Measurements from ENCODE around the gene ZSCAN26.
"Not testable (repeated sequence)": the region's sequence is repeated elsewhere in the genome, so short reads cannot be mapped to it uniquely, and the experiment has no call there.

ZSCAN26 gene

DNA sequence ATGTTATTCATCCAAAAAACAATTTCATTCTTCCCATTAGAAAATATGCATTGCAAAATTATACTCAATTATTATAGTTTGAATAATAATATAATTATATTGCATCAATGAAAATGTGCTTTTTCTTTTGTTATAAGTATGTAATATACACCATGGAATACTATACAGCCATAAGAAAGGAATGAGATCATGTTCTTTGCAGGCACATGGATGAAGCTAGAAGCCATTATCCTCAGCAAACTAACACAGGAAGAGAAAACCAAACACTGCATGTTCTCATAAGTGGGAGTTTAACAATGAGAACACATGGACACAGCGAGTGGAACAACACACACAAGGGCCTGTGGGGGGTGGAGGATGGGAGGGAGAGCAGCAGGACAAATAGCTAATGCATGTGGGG is 9.9 kb upstream of the ZSCAN26 start:
- DNase-seq (ENCODE audit: low spot score): no peak

- DNase-seq (ENCODE audit: low spot score): peak; percentile 33
Measured at GRCh38 chr6:28258877-28259777, 7.8 kb upstream of the ZSCAN26 start, which contains the start of gene NKAPL. Gene NKAPL (plus strand): TSS chr6:28259297. CDS start chr6:28259372, 75 bp downstream.

DNA sequence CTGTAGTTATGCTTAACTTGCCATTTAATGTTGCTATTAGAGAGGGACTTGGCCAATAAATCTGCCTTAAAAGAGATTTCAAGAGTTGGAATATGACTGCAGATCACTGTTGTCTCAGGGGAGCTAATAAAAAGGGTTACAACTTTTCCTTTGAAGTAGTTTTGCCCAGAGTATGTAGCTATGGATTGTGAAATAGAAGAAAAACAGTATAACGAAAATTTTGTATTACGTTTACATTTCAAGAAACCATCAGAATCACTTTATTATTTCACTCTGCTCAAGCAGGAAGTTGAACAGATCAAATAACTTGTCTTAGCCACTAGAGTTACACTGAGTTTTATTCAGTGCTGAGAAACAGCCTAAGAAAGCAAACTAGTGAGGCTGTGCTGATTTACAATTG is 3.0 kb upstream of the ZSCAN26 start:
- no peak for DNase-seq (ENCODE audit: low spot score)

DNA sequence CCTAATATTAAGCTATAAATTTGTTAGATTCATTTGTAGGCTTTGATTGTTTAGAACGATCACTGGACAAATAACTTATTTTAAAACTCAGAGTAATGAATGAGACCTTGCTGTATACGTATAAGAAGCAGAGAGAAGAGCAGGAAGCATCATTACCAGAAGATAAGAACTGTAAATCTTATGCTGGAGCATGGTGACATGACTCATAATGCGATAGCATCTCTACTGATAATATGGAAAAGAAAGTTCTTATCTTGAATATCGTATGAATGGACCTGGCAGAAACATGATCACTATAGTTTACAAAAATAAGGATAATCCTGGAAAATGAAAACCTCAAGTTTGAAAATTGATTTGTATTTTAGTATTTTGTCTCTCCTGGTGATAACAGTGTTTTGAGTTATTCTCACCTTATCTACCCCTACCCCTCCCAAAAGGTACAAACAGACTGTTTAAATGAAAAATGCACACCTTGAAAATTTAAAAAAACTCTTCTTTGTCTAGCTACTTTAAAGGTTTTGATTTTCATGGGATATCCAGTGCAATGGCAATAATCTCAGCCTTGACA is 2.0 kb upstream of the ZSCAN26 start:
- no peak for DNase-seq (ENCODE audit: low spot score)

DNA sequence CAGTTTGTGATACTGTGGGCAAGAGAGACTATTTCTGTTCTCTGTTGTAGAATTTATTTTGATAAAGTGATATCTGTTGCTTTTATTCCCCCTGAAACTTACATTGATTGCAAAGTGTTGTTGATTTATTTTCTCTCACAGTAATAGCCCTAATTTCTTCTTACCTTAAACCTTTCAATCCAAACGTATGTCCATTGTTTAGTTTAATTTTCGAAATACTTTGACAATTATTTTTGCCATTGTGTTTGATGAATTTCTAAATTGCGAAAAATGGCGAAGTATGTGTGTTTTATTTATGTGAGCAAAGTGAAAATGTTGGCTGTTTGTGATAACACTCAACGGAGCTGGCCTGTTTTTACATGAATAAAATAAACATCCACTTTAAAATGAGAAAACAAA is 381 bp upstream of the ZSCAN26 start:
- no peak for DNase-seq (ENCODE audit: low spot score)

- DNase-seq (ENCODE audit: low spot score): no peak
Measured at GRCh38 chr6:28267695-28268059, 734 bp downstream of the ZSCAN26 start.

GRCh38 chr6:28269492-28269891 is 2.5 kb downstream of the ZSCAN26 start:
- DNase-seq (ENCODE audit: low spot score): peak; percentile 93

DNA sequence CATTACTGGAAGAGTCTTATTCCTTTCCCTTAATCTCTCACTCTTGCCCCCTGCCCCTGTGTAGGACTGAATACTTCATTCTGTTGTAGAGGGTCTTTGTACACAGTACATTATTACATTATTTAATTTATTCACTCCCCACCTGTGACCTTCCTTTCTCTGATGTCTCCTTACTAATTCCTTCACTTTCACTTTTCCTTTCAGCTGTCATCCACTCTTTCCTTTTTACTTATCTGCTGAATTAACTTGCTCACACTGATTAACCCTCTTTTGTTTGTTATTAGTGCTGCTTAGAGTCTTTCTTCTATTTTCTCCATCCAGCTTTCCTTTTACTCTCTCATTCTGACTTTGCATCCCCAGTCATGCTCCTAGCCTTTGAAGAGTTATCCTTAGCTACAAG is 7.9 kb downstream of the ZSCAN26 start:
- DNase-seq (ENCODE audit: low spot score): no peak

DNA sequence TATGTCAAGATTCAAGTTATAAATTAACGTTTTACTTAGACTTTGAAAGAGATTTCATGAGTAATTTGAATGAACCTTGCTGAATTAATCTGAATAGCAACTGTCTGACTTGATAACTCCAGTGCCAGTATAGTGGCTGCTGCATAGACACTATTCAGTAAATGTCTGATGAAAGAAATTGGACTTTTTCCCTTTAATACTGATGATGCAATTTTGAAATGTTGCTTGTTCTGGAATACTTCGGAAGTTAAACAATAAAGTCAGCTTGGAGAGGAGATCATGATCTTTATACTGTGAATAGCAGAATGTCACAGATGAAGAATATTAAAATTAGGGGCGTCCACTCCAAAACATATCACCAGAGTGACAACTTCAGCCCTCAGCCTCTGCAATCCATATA is 10.8 kb downstream of the ZSCAN26 start:
- no peak for DNase-seq (ENCODE audit: low spot score)

DNA sequence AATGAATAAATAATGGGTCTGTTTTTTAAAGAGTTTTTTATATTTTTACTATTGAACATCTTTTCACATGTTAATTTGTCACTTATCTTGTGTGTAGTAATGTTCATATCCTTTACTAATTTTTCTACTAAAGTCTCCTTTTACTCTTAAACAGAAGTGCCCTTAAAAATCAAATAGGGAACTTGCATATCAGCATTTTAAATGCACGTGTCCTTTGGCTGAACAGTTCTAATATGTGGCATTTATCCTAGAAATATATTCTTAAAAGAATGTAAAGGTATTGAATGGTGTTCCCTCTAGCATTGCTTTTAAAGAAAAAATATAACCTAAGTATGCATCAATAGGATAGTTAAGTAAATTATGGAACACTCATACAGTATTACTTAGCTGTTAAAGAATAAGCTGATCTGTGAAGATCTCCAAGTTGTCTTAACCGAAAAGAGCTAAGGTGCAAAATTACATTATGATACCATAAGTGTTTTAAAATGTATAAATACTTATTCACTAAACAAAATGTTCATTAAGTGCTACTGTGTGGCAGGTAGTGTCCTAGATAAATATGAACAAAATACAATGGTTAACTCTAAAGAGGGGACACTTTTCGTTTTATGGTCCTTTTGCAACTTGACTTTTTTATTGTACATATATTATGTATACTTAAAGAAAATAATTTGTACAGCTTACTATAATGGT is 13.8 kb downstream of the ZSCAN26 start:
- no peak for DNase-seq (ENCODE audit: low spot score)

DNA sequence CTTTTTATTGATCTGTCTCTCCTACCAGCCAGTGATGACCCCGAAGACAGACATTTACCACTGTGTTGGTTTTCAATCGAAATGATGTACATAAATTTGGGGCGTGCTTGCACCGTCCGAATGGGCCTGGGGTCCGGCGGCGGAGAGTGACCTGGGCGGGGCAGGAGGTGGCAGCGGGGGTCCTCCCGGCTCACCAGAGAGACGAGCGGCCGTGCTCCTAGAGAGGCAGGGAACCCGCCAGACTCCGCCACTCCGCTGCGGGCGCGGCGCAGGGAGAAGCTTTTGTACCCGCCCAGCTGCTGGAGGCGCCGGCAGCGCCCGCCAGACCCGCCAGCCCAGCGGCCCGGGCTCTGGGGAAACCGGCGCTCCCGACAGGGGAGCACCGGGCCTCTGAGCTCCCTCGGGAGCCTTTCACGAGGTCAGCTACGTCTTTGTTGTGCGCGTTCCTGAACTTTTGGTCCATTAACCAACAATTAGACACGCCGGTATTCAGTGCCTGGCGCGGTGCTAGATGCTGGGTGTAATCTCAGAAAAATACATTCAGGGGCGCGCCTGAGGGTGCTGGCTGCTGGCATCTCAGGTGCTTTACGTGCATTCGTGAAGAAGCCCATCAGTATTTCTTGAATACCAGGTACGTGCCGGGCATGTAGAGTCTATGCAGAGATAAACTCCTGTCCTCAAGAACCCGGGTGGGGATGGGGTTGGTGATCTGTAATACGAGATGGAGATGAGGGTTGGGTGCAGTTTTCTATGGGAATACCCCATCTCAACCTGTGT is 14.5 kb downstream of the ZSCAN26 start, which contains the start of gene PGBD1:
Gene PGBD1, plus strand, starts transcription at position 285 of the 777 bp plus-strand sequence. CDS start 2,242 bp downstream, outside the sequence.
- DNase-seq (ENCODE audit: low spot score): peak; percentile 69

DNA sequence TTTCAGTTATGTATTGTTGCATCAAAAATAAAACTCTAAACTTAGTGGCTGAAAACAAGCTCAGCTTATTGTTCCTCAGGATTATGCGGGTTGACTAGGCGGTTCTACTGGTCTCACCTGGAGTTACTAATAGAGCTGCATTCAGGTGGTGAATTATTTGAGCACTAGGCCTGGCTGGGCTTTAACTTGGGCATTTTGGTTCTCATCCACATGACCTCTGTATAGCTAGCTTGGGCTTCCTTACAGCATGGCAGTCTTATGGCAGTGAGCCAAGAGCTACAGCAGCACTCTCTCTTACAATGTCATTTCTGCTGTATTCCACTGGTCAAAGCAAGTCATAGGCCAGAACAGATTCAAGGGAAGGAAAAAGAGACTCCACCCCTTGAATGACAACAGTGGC is 16.0 kb downstream of the ZSCAN26 start:
- no peak for DNase-seq (ENCODE audit: low spot score)

DNA sequence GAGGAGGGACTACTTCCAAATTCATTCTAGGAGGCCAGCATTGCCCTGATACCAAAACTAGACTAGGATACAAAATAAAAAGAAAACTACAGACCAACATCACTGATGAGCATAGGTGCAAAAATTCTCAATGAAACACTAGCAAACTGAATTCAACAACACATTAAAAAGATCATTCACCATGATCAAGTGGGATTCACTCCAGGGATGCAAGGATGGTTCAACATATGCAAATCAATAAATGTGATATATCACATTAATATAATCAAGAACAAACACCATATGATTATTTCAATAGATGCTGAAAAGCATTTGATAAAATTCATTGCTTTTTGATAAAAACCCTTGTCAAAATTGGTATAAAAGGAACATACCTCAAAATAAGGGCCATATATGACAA is 24.6 kb downstream of the ZSCAN26 start:
- DNase-seq (ENCODE audit: low spot score): no peak

GRCh38 chr6:28295326-28295725 is 28.4 kb downstream of the ZSCAN26 start:
- no peak for DNase-seq (ENCODE audit: low spot score)

- DNase-seq (ENCODE audit: low spot score): no peak
Measured at GRCh38 chr6:28296520-28297060, 29.6 kb downstream of the ZSCAN26 start.

DNA sequence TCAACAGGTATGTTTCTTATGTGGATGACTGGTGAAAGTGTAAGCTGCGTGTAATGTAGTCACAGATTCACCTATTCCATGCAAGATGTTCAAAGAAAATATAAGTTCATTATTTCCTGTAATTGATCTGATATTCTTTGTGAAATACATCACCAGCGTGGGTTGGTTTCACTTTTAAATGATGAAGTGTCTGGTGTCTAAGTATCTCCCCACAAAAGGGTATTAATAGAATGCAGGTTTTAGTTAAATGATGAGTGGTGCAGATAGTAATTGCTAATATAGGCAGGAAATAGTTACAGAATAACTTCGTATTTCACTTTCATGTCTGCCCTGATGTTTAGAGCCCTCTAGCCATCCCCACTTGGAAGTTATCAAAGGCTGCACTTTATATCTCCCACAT is 36.6 kb downstream of the ZSCAN26 start:
- DNase-seq (ENCODE audit: low spot score): no peak

DNA sequence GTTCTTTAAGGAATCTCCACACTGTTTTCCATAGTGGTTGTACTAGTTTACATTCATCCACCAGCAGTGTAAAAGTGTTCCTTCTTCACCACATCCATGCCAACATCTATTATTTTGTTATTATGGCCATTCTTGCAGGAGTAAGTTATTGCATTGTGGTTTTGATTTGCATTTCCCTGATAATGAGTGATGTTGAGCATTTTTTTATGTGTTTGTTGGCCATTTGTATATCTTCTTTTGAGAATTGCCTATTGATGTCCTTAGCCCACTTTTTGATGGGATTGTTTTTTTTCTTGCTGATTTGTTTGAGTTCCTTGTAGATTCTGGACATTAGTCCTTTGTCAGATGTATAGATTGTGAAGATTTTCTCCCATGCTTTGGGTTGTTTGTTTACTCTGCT is 39.4 kb downstream of the ZSCAN26 start:
- not testable (repeated sequence) for DNase-seq (ENCODE audit: low spot score)

DNA sequence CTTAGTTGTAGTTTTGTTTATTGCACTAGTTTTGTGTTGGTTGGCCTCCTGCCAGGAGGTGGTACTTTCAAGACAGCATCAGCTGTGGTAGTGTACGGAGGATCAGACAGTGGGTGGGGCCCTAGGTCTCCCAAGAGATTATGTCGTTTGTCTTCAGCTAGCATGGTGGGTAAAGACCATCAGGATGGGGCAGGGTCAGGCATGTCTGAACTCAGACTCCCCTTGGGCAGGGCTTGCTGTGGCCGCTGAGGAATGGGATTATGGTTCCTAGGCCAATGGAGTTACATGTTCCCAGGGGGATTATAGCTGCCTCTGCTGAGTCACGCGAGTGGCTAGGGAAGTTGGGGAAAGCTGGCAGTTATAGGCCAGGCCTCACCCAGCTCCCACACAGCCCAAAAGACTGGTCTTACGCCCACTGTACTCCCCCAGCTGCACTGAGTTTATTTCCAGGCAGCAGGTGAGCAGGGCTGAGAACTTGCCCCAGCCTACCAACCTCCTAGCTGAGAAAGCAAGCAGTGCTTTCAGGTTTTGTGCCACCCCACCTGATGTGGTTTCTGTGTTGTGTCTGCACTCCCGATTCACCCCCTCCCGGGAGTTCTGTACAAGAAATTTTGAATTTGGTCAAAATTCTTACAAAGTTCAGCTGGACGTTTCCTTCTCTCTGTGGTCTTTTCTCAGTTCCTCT is 44.3 kb downstream of the ZSCAN26 start:
- no peak for DNase-seq (ENCODE audit: low spot score)

DNA sequence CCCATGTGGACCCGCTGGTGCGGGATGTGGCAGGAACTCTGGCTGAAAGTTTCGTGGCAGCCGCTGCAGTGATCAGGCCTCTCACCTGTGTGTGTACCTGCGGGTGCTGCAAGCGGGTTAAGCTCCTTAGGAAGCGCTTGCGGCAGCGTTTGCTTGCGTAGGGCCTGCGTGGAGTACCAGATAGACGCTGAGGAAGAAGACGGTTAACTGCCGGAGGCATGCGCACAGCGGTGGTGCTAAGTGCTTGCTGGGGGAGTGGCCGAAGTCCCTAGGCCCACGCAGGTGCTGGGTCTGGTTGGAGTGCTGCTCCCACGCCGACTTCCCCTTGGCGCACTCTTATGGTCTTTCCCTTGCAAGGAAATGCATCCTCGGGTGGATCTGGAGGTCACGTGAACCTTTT is 46.0 kb downstream of the ZSCAN26 start:
- no peak for DNase-seq (ENCODE audit: low spot score)

DNA sequence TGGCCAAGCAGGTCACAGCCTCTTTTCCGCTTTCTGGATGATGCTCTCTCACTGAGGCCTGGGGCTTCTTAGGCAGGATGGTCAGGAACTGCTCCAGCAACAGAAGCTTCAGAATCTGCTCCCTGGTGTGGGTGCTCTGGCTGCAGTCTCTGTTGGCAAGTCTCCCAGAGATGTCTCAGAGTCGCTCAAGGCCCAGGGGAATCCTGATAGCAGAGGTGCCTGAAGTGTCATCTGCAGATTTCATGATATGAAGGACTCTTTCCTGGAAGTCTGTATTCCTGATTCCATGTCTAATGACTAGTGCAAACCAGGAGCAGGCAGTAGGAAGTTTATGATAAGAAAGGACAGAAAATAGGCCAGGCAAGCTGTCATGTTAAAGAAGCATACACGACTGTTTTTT is 48.7 kb downstream of the ZSCAN26 start:
- DNase-seq (ENCODE audit: low spot score): no peak

DNA sequence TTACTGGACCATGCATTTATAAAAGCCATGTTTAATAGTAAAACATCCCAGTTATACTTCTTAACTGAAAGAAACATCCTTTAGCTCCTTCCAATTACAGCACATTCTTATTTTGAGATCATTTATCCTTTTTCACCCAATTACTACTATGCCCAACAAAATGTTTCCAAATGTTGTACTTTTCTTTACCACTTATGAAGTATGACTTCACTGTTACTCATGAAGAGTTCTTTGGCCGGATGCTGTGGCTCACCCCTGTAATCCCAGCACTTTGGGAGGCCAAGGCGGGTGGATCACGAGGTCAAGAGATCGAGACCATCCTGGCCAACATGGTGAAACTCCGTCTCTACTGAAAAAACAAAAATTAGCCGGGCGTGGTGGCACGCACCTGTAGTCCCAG is 50.9 kb downstream of the ZSCAN26 start:
- not testable (repeated sequence) for DNase-seq (ENCODE audit: low spot score)

All from kidney capillary endothelial cell (primary cell).